Measurements from ENCODE around the gene SCN2A.

- TF ChIP-seq CDX4 (CRISPR knock-in tag; IDR thresholded peaks at IDR 0.05; ENCODE audit: borderline replicate concordance) (no peak), ATF3 (CRISPR knock-in tag; conservative IDR thresholded peaks at IDR 0.05) (no peak), MLX (CRISPR knock-in tag; IDR thresholded peaks at IDR 0.05) (no peak)
These were observed 41.9 kb upstream of the SCN2A start for GRCh38 chr2:165197346-165197745.

Measured in WTC11 (cell line).